ENCODE measurements around the gene NDOR1. TPM values are rescaled to one million over a fixed set of nuclear protein-coding genes. Genes with fewer than 3 reads are reported as not detected.

Gene NDOR1
- total RNA-seq, 1 donor from 2014 or later, result 40.2 TPM

GRCh38 chr9:137225699-137226331 lies 20.3 kb downstream of the NDOR1 start:
- H3K36me3 Mint-ChIP-seq (ENCODE audit: low read depth), result no peaks in the 10 kb centered on the region
- no peak overlapping the region for H3K4me3 Mint-ChIP-seq (ENCODE audit: low read depth)
- no peaks in the 10 kb centered on the region for H3K27me3 Mint-ChIP-seq (ENCODE audit: low read depth)
- no peak overlapping the region for H3K27ac Mint-ChIP-seq
- no peak for DNase-seq (ENCODE audit: low spot score)
- peaks cover 7% of the 10 kb centered on the region for H3K4me1 Mint-ChIP-seq (ENCODE audit: low read depth)
- intact Hi-C loops (cut with micrococcal nuclease), result no loop called here
- no peaks in the 10 kb centered on the region for H3K9me3 Mint-ChIP-seq

DNA sequence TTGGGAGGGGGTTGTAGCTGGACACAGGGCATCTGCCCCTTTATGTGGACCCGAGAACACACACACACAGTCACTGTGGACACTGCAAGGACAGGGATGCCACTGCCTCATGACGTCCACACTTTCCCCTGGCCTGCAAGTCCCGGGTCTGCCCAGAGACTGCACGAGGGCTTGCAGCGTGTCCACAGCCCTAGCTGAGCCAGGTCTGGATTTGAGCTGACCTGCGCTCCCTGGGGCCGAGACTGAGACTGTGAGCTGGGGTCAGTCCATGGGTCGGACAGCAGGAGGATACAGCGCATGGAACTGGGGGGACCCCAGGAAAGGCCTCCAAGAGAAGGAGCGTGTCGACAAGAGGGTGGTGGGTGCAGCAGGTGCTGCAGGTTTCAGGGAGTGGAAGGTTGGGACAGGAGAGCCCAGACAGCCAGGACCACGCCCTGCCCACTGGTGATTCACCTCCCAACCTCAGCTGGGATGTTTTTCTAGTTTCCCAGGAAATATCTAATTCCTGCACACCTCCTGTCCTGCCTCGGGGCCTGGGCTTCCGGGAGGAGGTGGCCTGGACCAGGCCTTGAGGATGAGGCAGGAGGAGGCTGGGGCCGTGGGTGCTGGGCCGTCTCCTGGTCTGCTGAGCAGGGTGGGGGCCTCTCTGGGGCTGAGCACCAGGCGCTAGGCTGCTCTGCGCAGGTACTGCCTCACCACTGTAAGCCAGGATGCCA lies 21.0 kb downstream of the NDOR1 start:
- H3K4me1 Mint-ChIP-seq (ENCODE audit: low read depth), result peaks cover 7% of the 10 kb centered on the region

GRCh38 chr9:137227054-137227852 lies 21.8 kb downstream of the NDOR1 start, which contains the start of gene RNF224:
TSS of gene RNF224 (plus strand) at chr9:137227502. CDS start at chr9:137228336, 834 bp downstream.
- H3K36me3 Mint-ChIP-seq (ENCODE audit: low read depth), result no peaks in the 10 kb centered on the region
- H3K4me3 Mint-ChIP-seq (ENCODE audit: low read depth), result no peak within 1 kb of the TSS
- no peaks in the 10 kb centered on the region for H3K27me3 Mint-ChIP-seq (ENCODE audit: low read depth)
- peaks cover 7% of the 10 kb centered on the region for H3K4me1 Mint-ChIP-seq (ENCODE audit: low read depth)
- H3K9me3 Mint-ChIP-seq, result no peaks in the 10 kb centered on the region
- peak; percentile 75 for DNase-seq (ENCODE audit: low spot score)
- no peak within 1 kb of the TSS for H3K27ac Mint-ChIP-seq
- intact Hi-C loops (cut with micrococcal nuclease), result loop anchor here (1.0 kb wide), 1 partner anchor 109 kb away; no protein-coding TSS in a partner anchor

More for the DNA sequence above, 21.0 kb downstream of the NDOR1 start:
- H3K27me3 Mint-ChIP-seq (ENCODE audit: low read depth), result no peaks in the 10 kb centered on the region
- H3K4me3 Mint-ChIP-seq (ENCODE audit: low read depth), result no peak overlapping the region
- no peaks in the 10 kb centered on the region for H3K9me3 Mint-ChIP-seq
- intact Hi-C loops (cut with micrococcal nuclease), result loop anchor here (1.0 kb wide), 1 partner anchor 108 kb away; no protein-coding TSS in a partner anchor
- no peaks in the 10 kb centered on the region for H3K36me3 Mint-ChIP-seq (ENCODE audit: low read depth)
- DNase-seq (ENCODE audit: low spot score), result no peak
- H3K27ac Mint-ChIP-seq, result no peak overlapping the region

DNA sequence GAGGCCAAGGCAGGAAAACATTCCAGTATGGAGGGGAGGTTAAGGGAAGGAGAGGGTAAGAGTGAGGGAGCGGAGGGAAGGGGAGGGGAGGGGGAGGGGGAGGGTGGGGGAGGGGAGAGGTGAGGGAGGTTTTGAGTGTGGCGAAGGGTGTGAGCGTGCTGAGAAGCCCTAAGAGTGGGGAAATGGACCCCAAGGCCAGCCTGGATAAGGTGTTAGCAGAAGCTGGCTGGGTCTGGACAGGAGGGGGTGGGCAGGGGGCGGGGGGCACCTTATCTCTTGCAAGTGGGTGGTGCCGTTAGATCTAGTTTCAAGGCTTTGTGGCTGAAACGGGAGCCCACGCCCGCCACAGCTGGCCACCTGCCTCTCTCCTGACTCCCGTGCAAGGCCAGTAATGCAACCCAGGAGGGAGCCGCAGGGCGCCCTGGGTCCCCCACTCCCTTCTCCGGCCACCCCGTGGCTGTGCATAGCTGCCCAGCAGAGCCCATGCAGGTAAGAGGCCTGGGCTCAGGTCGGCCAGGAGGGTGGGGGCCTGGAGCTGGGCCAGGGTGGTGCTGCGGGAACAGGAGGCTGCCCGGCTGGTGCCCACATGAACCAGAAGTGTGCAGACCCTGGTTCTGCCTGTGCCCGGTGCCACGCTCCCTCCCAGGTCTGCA lies 22.5 kb downstream of the NDOR1 start:
- H3K9me3 Mint-ChIP-seq, result no peaks in the 10 kb centered on the region
- peaks cover 6% of the 10 kb centered on the region for H3K4me1 Mint-ChIP-seq (ENCODE audit: low read depth)
- no peak overlapping the region for H3K27ac Mint-ChIP-seq
- intact Hi-C loops (cut with micrococcal nuclease), result loop anchor here (1.0 kb wide), 1 partner anchor 110 kb away; no protein-coding TSS in a partner anchor
- H3K4me3 Mint-ChIP-seq (ENCODE audit: low read depth), result no peak overlapping the region
- H3K27me3 Mint-ChIP-seq (ENCODE audit: low read depth), result no peaks in the 10 kb centered on the region
- DNase-seq (ENCODE audit: low spot score), result no peak
- H3K36me3 Mint-ChIP-seq (ENCODE audit: low read depth), result no peaks in the 10 kb centered on the region

DNA sequence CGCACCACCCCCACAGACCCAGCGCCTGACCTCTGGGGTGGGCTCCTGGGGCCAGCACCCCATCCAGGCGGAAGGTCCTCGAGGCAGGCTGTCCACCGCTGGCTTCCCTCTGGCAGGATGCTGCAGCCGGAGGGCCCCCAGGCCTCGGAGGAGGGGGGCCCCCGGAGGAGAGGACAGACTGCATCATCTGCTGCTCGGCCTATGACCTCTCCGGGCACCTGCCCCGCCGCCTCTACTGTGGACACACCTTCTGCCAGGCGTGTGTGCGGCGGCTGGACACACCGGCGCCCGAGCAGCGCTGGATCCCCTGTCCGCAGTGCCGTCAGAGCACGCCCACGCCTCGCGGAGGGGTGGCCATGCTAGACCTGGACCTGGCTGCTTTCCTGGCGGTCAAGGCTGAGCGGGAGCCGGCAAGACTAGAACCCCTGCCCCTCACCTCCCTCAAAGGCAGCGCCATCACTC lies 23.0 kb downstream of the NDOR1 start:
- H3K4me1 Mint-ChIP-seq (ENCODE audit: low read depth), result peaks cover 5% of the 10 kb centered on the region
- intact Hi-C loops (cut with micrococcal nuclease), result no loop called here
- no peak overlapping the region for H3K4me3 Mint-ChIP-seq (ENCODE audit: low read depth)
- H3K27ac Mint-ChIP-seq, result no peak overlapping the region
- H3K9me3 Mint-ChIP-seq, result no peaks in the 10 kb centered on the region
- H3K36me3 Mint-ChIP-seq (ENCODE audit: low read depth), result no peaks in the 10 kb centered on the region
- no peak for DNase-seq (ENCODE audit: low spot score)
- H3K27me3 Mint-ChIP-seq (ENCODE audit: low read depth), result no peaks in the 10 kb centered on the region

- Mint-ChIP-seq H3K27ac (no peak overlapping the region), H3K4me3 (ENCODE audit: low read depth) (no peak overlapping the region), H3K36me3 (ENCODE audit: low read depth) (no peaks in the 10 kb centered on the region), H3K4me1 (ENCODE audit: low read depth) (peaks cover 5% of the 10 kb centered on the region), H3K9me3 (no peaks in the 10 kb centered on the region), H3K27me3 (ENCODE audit: low read depth) (no peaks in the 10 kb centered on the region)
- intact Hi-C loops (cut with micrococcal nuclease), result no loop called here
- no peak for DNase-seq (ENCODE audit: low spot score)
Observed at GRCh38 chr9:137228968-137229896, 23.7 kb downstream of the NDOR1 start.

DNA sequence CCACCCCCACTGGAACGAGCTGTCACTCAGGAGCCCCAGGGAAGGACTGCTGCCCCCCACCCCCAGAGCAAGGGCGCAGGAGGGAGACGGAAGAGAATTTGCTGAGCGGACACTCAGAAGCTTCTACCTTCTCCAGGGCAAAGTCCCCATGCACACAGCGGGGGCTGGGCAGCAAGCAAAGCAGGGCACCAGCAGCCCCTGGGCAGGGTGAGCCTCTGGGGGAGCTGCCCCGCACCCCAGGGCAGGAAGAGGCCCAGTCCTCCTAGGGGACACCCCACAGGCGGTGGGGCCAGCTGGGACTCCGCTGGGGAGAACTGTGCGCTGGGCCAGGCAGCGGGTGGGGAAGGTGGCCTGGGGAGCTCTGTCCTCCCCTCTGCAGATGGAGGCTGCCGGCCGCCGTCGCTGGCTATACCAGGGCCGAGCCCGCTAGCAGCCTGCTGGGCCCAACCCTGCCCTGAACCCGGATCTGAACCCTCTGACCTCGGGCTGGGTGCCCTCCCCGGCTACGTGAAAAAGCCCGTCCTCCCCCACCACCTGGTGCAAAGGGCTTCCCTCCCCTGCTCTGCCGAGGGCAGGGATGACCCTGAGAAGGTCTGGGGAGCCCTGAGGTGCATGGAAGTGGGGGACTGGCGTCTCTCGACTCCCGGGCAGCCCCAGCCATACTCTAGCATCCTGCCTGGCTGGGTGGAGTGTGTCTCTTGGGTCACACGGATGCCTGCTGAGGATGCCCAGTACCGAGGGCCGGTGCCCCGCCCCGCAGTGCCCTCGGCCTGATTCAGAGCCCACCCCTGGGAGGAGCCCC lies 24.6 kb downstream of the NDOR1 start:
- intact Hi-C loops (cut with micrococcal nuclease), result no loop called here
- peaks cover 5% of the 10 kb centered on the region for H3K4me1 Mint-ChIP-seq (ENCODE audit: low read depth)
- no peak overlapping the region for H3K4me3 Mint-ChIP-seq (ENCODE audit: low read depth)
- no peaks in the 10 kb centered on the region for H3K36me3 Mint-ChIP-seq (ENCODE audit: low read depth)
- H3K9me3 Mint-ChIP-seq, result no peaks in the 10 kb centered on the region
- DNase-seq (ENCODE audit: low spot score), result no peak
- no peak overlapping the region for H3K27ac Mint-ChIP-seq
- peaks cover under 1% of the 10 kb centered on the region for H3K27me3 Mint-ChIP-seq (ENCODE audit: low read depth)

GRCh38 chr9:137230705-137231371 lies 25.3 kb downstream of the NDOR1 start, which contains the start of gene SLC34A3:
TSS of gene SLC34A3 (plus strand) at chr9:137230901. CDS start at chr9:137231703, 802 bp downstream.
- H3K36me3 Mint-ChIP-seq (ENCODE audit: low read depth), result no peaks in the 10 kb centered on the region
- no peak within 1 kb of the TSS for H3K27ac Mint-ChIP-seq
- H3K4me3 Mint-ChIP-seq (ENCODE audit: low read depth), result no peak within 1 kb of the TSS
- H3K9me3 Mint-ChIP-seq, result no peaks in the 10 kb centered on the region
- H3K4me1 Mint-ChIP-seq (ENCODE audit: low read depth), result peaks cover 2% of the 10 kb centered on the region
- H3K27me3 Mint-ChIP-seq (ENCODE audit: low read depth), result peaks cover 3% of the 10 kb centered on the region
- intact Hi-C loops (cut with micrococcal nuclease), result no loop called here
- DNase-seq (ENCODE audit: low spot score), result no peak

- H3K4me3 Mint-ChIP-seq (ENCODE audit: low read depth), result no peak overlapping the region
- H3K27me3 Mint-ChIP-seq (ENCODE audit: low read depth), result peaks cover 3% of the 10 kb centered on the region
- no peaks in the 10 kb centered on the region for H3K36me3 Mint-ChIP-seq (ENCODE audit: low read depth)
- H3K4me1 Mint-ChIP-seq (ENCODE audit: low read depth), result peaks cover 2% of the 10 kb centered on the region
- intact Hi-C loops (cut with micrococcal nuclease), result no loop called here
- H3K27ac Mint-ChIP-seq, result no peak overlapping the region
- no peaks in the 10 kb centered on the region for H3K9me3 Mint-ChIP-seq
- no peak for DNase-seq (ENCODE audit: low spot score)
Observed at GRCh38 chr9:137231372-137232039, 26.0 kb downstream of the NDOR1 start.

DNA sequence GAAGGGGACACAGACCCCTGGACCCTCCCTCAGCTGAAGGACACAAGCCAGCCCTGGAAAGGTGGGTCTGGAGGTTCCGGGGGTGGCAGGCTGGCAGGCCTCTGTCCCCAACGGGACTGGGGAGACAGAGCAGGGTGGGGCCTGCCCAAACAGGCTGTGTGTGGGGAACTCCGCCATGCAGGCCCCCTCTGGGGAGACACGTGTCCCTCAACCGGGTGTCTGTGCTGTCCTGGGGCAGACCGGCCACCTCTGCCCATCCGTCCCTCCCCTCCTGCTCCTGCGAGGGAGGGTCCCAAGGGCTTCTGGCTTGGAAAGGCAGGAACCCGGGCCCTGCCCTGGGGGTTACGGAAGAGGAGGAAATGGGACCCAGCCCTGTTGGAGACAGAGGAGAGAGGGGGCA lies 26.6 kb downstream of the NDOR1 start:
- H3K4me1 Mint-ChIP-seq (ENCODE audit: low read depth), result peaks cover 2% of the 10 kb centered on the region
- no peaks in the 10 kb centered on the region for H3K36me3 Mint-ChIP-seq (ENCODE audit: low read depth)

More for the DNA sequence above, 26.6 kb downstream of the NDOR1 start:
- H3K9me3 Mint-ChIP-seq, result no peaks in the 10 kb centered on the region
- no peak overlapping the region for H3K27ac Mint-ChIP-seq
- peaks cover 3% of the 10 kb centered on the region for H3K27me3 Mint-ChIP-seq (ENCODE audit: low read depth)
- no peak for DNase-seq (ENCODE audit: low spot score)
- intact Hi-C loops (cut with micrococcal nuclease), result no loop called here
- H3K4me3 Mint-ChIP-seq (ENCODE audit: low read depth), result no peak overlapping the region
